K562 (cell line): Measurements from ENCODE around the gene SLC16A5. TPM values are rescaled to one million over a fixed set of nuclear protein-coding genes. Genes with fewer than 3 reads are reported as not detected.
A peak's percentile ranks its signal among the peaks of the same experiment; 100 is the strongest.

Source experiments
- ATF4 ChIP-seq: fragments of 450-650 bp; formaldehyde crosslinking; IDR thresholded peaks from 2 replicates; pipeline ENCODE4 v1.4.0; 2022; ENCODE audit warnings: mild to moderate bottlenecking, moderate library complexity
- CCNT2 ChIP-seq: IDR thresholded peaks from 2 replicates; pipeline ENCODE4 v1.6.1; 2011; ENCODE audit warnings: borderline replicate concordance, low read depth, mild to moderate bottlenecking, moderate library complexity, mixed read lengths, low read length; ENCODE audit not compliant: insufficient read length; ENCODE audit errors: extremely low read depth
- CEBPB ChIP-seq: fragments of 450-650 bp; IDR thresholded peaks from 2 replicates; pipeline ENCODE4 v1.6.1; 2016; ENCODE audit warnings: missing genetic modification characterization, missing compliant biosample characterization
- CREB3 ChIP-seq: fragments of 450-650 bp; conservative IDR thresholded peaks from 2 replicates; pipeline ENCODE4 v1.6.1; 2016; ENCODE audit warnings: missing genetic modification characterization, low read depth, mild to moderate bottlenecking, missing compliant biosample characterization, moderate library complexity
- CSDE1 ChIP-seq, 2 experiments: fragments of 450-650 bp; IDR thresholded peaks; 2 replicates each; pipeline ENCODE4 v1.6.1; 2016; ENCODE audit warnings: mild to moderate bottlenecking in 1 of 2
- FIP1L1 ChIP-seq: fragments of 200-400 bp; formaldehyde crosslinking; IDR thresholded peaks from 2 replicates; pipeline ENCODE4 v1.6.1; 2018; ENCODE audit warnings: mild to moderate bottlenecking, low read depth, low read length; ENCODE audit not compliant: poor library complexity, severe bottlenecking
- GABPB2 ChIP-seq: fragments of 250-450 bp; sonication (Bioruptor Pico); conservative IDR thresholded peaks from 2 replicates; pipeline ENCODE4 v1.5.1; 2021; ENCODE audit warnings: mild to moderate bottlenecking
- GATAD2B ChIP-seq: fragments of 450-650 bp; IDR thresholded peaks from 2 replicates; pipeline ENCODE4 v1.6.1; 2017; ENCODE audit warnings: mild to moderate bottlenecking, borderline replicate concordance
- KDM4B ChIP-seq, 2 experiments: fragments of 450-650 bp in 1 of 2; sonication (generic) in 1 of 2; IDR thresholded peaks; 2 replicates each; pipeline ENCODE4 v1.6.1; 2016 to 2017; ENCODE audit warnings: borderline replicate concordance in 2 of 2, antibody characterized with exemption in 1 of 2, low read depth in 1 of 2, mild to moderate bottlenecking in 1 of 2
- KLF6 ChIP-seq: fragments of 250-450 bp; sonication (Bioruptor Pico); IDR thresholded peaks from 2 replicates; pipeline ENCODE4 v1.4.0; 2020; ENCODE audit warnings: mild to moderate bottlenecking, moderate library complexity, borderline replicate concordance
- L3MBTL2 ChIP-seq: fragments of 450-650 bp; IDR thresholded peaks from 2 replicates; pipeline ENCODE4 v1.6.1; 2016; ENCODE audit warnings: mild to moderate bottlenecking, moderate library complexity
- LEF1 ChIP-seq: fragments of 450-650 bp; IDR thresholded peaks from 2 replicates; pipeline ENCODE4 v1.6.1; 2016; ENCODE audit warnings: mild to moderate bottlenecking
- NBN ChIP-seq: fragments of 450-650 bp; IDR thresholded peaks from 2 replicates; pipeline ENCODE4 v1.6.1; 2016; ENCODE audit warnings: low read depth, mild to moderate bottlenecking
- NCOA2 ChIP-seq, 2 experiments: fragments of 450-650 bp; IDR thresholded peaks; 2 replicates each; pipeline ENCODE4 v1.6.1; 2018; ENCODE audit warnings: mild to moderate bottlenecking in 2 of 2, moderate library complexity in 1 of 2; ENCODE audit not compliant: partially characterized antibody in 2 of 2
- NCOA4 ChIP-seq: fragments of 450-650 bp; IDR thresholded peaks from 2 replicates; pipeline ENCODE4 v1.6.1; 2018; ENCODE audit warnings: mild to moderate bottlenecking; ENCODE audit not compliant: partially characterized antibody
- NFE2 ChIP-seq: IDR thresholded peaks from 2 replicates; pipeline ENCODE4 v1.6.1; 2014; ENCODE audit warnings: antibody characterized with exemption, low read depth
- TCF7L2 ChIP-seq: fragments of 150-350 bp; IDR thresholded peaks from 2 replicates; pipeline ENCODE4 v1.6.1; 2016; ENCODE audit warnings: low read depth, mild to moderate bottlenecking, low read length, moderate library complexity
- THAP12 ChIP-seq: fragments of 250-450 bp; sonication (Bioruptor Pico); IDR thresholded peaks from 2 replicates; pipeline ENCODE4 v1.9.0; 2021; ENCODE audit warnings: mild to moderate bottlenecking, inconsistent platforms
- ZFP36 ChIP-seq: fragments of 150-350 bp; IDR thresholded peaks from 2 replicates; pipeline ENCODE4 v1.6.1; 2018; ENCODE audit warnings: low read length, low read depth; ENCODE audit not compliant: partially characterized antibody
- ZFPM2 ChIP-seq: fragments of 250-450 bp; sonication (Bioruptor Pico); IDR thresholded peaks from 2 replicates; pipeline ENCODE4 v1.5.1; 2022; ENCODE audit warnings: mild to moderate bottlenecking
- ZNF175 ChIP-seq: fragments of 200-800 bp; sonication (Bioruptor generic); IDR thresholded peaks from 2 replicates; pipeline ENCODE4 v1.6.1; 2016; ENCODE audit warnings: low read depth, mild to moderate bottlenecking, missing genetic modification characterization, missing compliant biosample characterization
- ZNF23 ChIP-seq: fragments of 250-450 bp; sonication (Bioruptor Pico); IDR thresholded peaks from 2 replicates; pipeline ENCODE4 v1.4.0; 2020; ENCODE audit warnings: mild to moderate bottlenecking
- ZNF316 ChIP-seq: fragments of 450-650 bp; IDR thresholded peaks from 2 replicates; pipeline ENCODE4 v1.6.1; 2016
- ZNF408 ChIP-seq: fragments of 250-450 bp; sonication (Bioruptor Pico); IDR thresholded peaks from 2 replicates; pipeline ENCODE4 v1.4.0; 2020; ENCODE audit warnings: low read depth, mild to moderate bottlenecking, moderate library complexity
- ZNF41 ChIP-seq: fragments of 250-450 bp; sonication (Bioruptor Pico); conservative IDR thresholded peaks from 2 replicates; pipeline ENCODE4 v1.4.0; 2020; ENCODE audit warnings: mild to moderate bottlenecking
- ZNF583 ChIP-seq: fragments of 250-450 bp; sonication (Bioruptor Pico); IDR thresholded peaks from 2 replicates; pipeline ENCODE4 v1.4.0; 2020
- polyA plus RNA-seq, 8 experiments: library from polyadenylated mRNA; depleted of rRNA in 4 of 8; stranded (reverse) in 5 of 8; unstranded in 3 of 8; fragments of >200 nt; fragmentation: Nextera tagmentation in 2 of 8; fragmentation: Illumina TruSeq in 1 of 8; extraction: Ambion mirVana in 2 of 8; extraction: Trizol in 1 of 8; gene quantifications; 2 replicates each; pipeline versions ENCODE4 v1.2.1 to v1.2.3, GENCODE V29; 2011 to 2014; ENCODE audit warnings: inconsistent platforms in 1 of 8, missing spikeins in 1 of 8
- total RNA-seq, 7 experiments: library from RNA; depleted of rRNA in 6 of 7; stranded (reverse); fragments of >200 nt in 6 of 7; fragmentation: Illumina TruSeq in 2 of 7; extraction: Trizol in 2 of 7; gene quantifications; 2 replicates each; pipeline versions ENCODE4 v1.2.1 to v1.2.3, GENCODE V29; 2011 to 2021; ENCODE audit warnings: low replicate concordance in 1 of 7

The SLC16A5 gene
- total and polyA plus RNA-seq, 9 of the 15 experiments (the other 6 are each of a cell fraction or from before 2014, with no cell fraction given) = 0.06 to 2.6 (median 0.91) TPM

GRCh38 chr17:75046407-75047289 is 41.1 kb upstream of the SLC16A5 start, which contains the start of the genes ATP5PD and KCTD2 (continued):
- TF ChIP-seq THAP12 (peak; percentile 81), NCOA4 (no peak), GATAD2B (0 out of 2 replicates have a peak, but pooled peaks have one; percentile 65), KLF6 (CRISPR knock-in tag) (no peak), ZNF23 (CRISPR knock-in tag) (no peak), CREB3 (tag) (no peak), GABPB2 (CRISPR knock-in tag) (no peak), CSDE1 (IDR thresholded peaks at IDR 0.05) (no peak), L3MBTL2 (peak; percentile 16; the same call in 1 of the 2 replicates), CCNT2 (peak; percentile 39), ZNF41 (CRISPR knock-in tag) (no peak), ZFP36 (no peak), LEF1 (0 out of 2 replicates have a peak, but pooled peaks have one; percentile 15), ZNF175 (CRISPR knock-in tag) (no peak), CEBPB (tag) (peak; percentile 73), ZFPM2 (CRISPR knock-in tag) (no peak), ZNF408 (CRISPR knock-in tag) (no peak), FIP1L1 (no peak), KDM4B (IDR thresholded peaks at IDR 0.05; ENCODE audit: borderline replicate concordance in 2 of 2, low read depth in 1 of 2) (no peak; a peak in 1 of 4 replicates), NFE2 (no peak), NBN (no peak), TCF7L2 (peak; percentile 92), ZNF583 (CRISPR knock-in tag) (no peak), NCOA2 (IDR thresholded peaks at IDR 0.05; ENCODE audit: partially characterized antibody in 2 of 2) (no peak), ZNF316 (no peak), ATF4 (no peak; the same call in 1 of the 2 replicates)
